ENCODE results near the gene GNL1. TPM values are rescaled to one million over a fixed set of nuclear protein-coding genes. Genes with fewer than 3 reads are reported as not detected.

Gene GNL1
- total RNA-seq, 1 donor from 2014 or later, result 67.1 TPM

GRCh38 chr6:30554404-30554803 lies 1.9 kb downstream of the GNL1 start:
- Mint-ChIP-seq H3K27me3 (no peaks in the 10 kb centered on the region), H3K9me3 (no peaks in the 10 kb centered on the region), H3K4me3 (peak overlapping the region; percentile 99), H3K27ac (peak overlapping the region; percentile 37), H3K4me1 (ENCODE audit: unreplicated experiment) (peaks cover 27% of the 10 kb centered on the region), H3K36me3 (peaks cover 18% of the 10 kb centered on the region)
- TF ChIP-seq, protein P1, sequence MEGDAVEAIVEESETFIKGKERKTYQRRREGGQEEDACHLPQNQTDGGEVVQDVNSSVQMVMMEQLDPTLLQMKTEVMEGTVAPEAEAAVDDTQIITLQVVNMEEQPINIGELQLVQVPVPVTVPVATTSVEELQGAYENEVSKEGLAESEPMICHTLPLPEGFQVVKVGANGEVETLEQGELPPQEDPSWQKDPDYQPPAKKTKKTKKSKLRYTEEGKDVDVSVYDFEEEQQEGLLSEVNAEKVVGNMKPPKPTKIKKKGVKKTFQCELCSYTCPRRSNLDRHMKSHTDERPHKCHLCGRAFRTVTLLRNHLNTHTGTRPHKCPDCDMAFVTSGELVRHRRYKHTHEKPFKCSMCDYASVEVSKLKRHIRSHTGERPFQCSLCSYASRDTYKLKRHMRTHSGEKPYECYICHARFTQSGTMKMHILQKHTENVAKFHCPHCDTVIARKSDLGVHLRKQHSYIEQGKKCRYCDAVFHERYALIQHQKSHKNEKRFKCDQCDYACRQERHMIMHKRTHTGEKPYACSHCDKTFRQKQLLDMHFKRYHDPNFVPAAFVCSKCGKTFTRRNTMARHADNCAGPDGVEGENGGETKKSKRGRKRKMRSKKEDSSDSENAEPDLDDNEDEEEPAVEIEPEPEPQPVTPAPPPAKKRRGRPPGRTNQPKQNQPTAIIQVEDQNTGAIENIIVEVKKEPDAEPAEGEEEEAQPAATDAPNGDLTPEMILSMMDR (conservative IDR thresholded peaks at IDR 0.05), result no peak
- DNase-seq (ENCODE audit: extremely low spot score, unreplicated experiment), result no peak

DNA sequence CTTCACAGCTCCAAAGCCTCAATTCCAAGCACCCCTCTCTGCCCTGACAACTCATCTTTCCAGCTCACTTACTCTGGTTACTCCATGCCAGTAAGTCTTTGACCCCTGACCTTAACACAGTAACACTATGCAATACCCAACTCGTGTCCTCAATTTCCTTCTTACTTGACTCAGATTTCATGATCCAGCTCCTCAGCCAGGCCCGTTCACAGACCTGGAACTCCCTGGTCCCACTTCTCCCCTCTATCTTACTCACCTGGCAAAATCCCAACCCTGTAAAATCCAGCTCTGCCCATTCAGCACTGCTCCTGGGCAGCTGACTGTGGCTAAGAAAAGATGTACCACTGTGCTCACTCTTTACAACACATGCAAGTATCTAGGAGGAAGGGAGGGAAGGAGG lies 7.9 kb downstream of the GNL1 start:
- no peaks in the 10 kb centered on the region for H3K9me3 Mint-ChIP-seq
- no peak for DNase-seq (ENCODE audit: extremely low spot score, unreplicated experiment)
- H3K27me3 Mint-ChIP-seq, result no peaks in the 10 kb centered on the region
- H3K36me3 Mint-ChIP-seq, result peaks cover 9% of the 10 kb centered on the region
- H3K4me1 Mint-ChIP-seq (ENCODE audit: unreplicated experiment), result no peaks in the 10 kb centered on the region
- no peak overlapping the region for H3K4me3 Mint-ChIP-seq
- TF ChIP-seq, protein P1 (conservative IDR thresholded peaks at IDR 0.05), result no peak
- H3K27ac Mint-ChIP-seq, result no peak overlapping the region

DNA sequence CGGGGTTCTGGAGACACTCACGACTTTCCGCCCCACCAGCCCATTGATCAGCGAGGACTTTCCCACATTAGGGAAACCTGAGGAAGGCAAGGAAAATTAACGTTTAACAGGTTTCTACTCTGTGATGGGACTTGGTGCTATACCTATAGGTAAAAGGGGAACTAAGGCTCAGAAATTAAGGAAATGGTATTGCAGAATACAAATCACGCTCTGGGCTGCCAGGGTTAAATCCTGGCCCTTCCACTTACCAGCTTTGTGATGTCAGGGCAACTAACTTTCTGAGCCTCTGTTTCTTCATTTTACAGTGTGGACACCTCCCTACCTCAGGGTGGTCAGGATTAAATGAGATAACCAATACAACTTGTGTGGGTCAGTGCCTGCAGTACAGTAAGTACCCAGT lies 8.8 kb downstream of the GNL1 start:
- Mint-ChIP-seq H3K27ac (no peak overlapping the region), H3K4me1 (ENCODE audit: unreplicated experiment) (no peaks in the 10 kb centered on the region), H3K36me3 (peaks cover 9% of the 10 kb centered on the region), H3K27me3 (peaks cover 4% of the 10 kb centered on the region), H3K9me3 (no peaks in the 10 kb centered on the region), H3K4me3 (no peak overlapping the region)
- DNase-seq (ENCODE audit: extremely low spot score, unreplicated experiment), result no peak
- TF ChIP-seq, protein P1 (conservative IDR thresholded peaks at IDR 0.05), result no peak

DNA sequence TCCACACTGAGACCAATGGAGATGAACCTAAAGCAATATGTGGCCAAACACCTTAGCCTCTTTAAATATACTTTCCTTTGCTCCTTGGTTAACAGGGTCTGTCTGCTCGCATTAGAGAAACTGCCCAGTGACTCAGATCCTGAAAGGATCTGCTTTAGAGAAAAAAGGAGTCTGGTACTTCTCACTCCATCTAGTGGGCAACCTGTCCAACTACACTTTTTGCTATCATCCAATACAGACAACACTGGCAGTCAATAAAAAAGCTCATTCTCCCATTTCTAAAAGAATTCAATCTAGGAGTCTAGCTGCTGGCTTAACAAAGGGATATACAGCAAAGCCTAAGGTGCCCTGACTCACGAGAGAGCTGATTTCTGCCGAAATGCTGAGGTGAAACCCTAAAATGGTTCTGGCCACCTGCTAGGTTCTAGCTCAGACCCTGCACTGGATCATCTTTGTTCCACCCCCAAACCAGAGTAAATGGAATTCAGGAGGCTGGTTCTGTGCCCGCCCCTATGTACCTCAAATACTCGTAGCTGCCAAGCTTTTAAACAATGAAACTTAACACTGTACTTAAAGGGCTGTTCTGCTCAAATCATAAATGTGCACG lies 11.5 kb downstream of the GNL1 start:
- H3K27me3 Mint-ChIP-seq, result peaks cover 11% of the 10 kb centered on the region
- peaks cover 6% of the 10 kb centered on the region for H3K36me3 Mint-ChIP-seq
- DNase-seq (ENCODE audit: extremely low spot score, unreplicated experiment), result no peak

DNA sequence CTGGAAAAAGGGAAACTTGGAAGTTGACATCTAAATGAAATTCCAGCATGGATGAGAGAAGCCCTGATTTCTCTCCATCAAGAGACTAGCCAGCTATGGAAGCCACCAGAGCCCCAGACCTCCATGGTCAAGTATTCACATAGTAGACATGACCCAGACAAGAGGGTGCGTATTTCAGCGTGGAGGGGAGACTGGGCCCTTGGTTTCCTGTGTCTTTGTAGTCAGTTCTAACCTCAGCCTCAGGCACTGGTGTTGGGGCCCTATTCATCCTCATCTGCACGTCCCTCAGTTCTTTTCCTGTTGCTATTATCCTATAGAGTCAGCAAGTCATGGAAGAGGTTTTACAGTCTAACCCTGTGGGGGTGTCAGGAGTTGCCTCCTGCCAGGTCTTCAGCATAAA lies 12.5 kb downstream of the GNL1 start:
- DNase-seq (ENCODE audit: extremely low spot score, unreplicated experiment), result no peak
- Mint-ChIP-seq H3K4me1 (ENCODE audit: unreplicated experiment) (peaks cover 5% of the 10 kb centered on the region), H3K9me3 (no peaks in the 10 kb centered on the region), H3K27ac (no peak overlapping the region), H3K27me3 (peaks cover 11% of the 10 kb centered on the region), H3K36me3 (no peaks in the 10 kb centered on the region), H3K4me3 (no peak overlapping the region)
- TF ChIP-seq, protein P1 (conservative IDR thresholded peaks at IDR 0.05), result no peak

More for the DNA sequence above, 11.5 kb downstream of the GNL1 start:
- Mint-ChIP-seq H3K4me3 (no peak overlapping the region), H3K4me1 (ENCODE audit: unreplicated experiment) (peaks cover 5% of the 10 kb centered on the region), H3K27ac (peak overlapping the region; percentile 14), H3K9me3 (no peaks in the 10 kb centered on the region)
- TF ChIP-seq, protein P1 (conservative IDR thresholded peaks at IDR 0.05), result peak; percentile 84
